B cell (primary cell): ENCODE results near the gene TRPC3. TPM values are rescaled to one million over a fixed set of nuclear protein-coding genes. Genes with fewer than 3 reads are reported as not detected.

Source experiments
- ATAC-seq: fragments of 200-7000 bp; cut with Tn5 transposase; one replicate; pipeline ENCODE4 v1.10.0; 2021; ENCODE audit warnings: low read depth, mild to moderate bottlenecking, moderate number of reproducible peaks, moderate library complexity
- CTCF ChIA-PET: fragments of 350-600 bp; sonication (Branson Sonifier 250); formaldehyde crosslinking; loops from one replicate; lab custom pipeline; 2021; ENCODE audit warnings: antibody characterized with exemption, inconsistent platforms; lab: Charles Lee
- POLR2A ChIA-PET: fragments of 350-600 bp; sonication (Branson Sonifier 250); formaldehyde crosslinking; loops from one replicate; lab custom pipeline; 2021; ENCODE audit warnings: antibody characterized with exemption; lab: Charles Lee
- DNase-seq: peaks from one replicate; pipeline ENCODE4 v3.0.0; 2013
- H2AFZ ChIP-seq: 2 replicates; pipeline ENCODE4 v1.6.1; 2012; ENCODE audit warnings: mild to moderate bottlenecking, low read depth, low read length; ENCODE audit not compliant: insufficient read depth, poor library complexity, severe bottlenecking
- H3K27ac ChIP-seq, 2 donors: 1 replicate in 1 of 2; 2 replicates in 1 of 2; pipeline ENCODE4 v1.5.1; 2012 to 2013; ENCODE audit warnings: low read length in 2 of 2, mild to moderate bottlenecking in 2 of 2, moderate library complexity in 1 of 2
- H3K27me3 ChIP-seq, 4 experiments: fragments of 200-600 bp in 1 of 4; sonication (generic) in 1 of 4; replicated peaks in 1 of 4; 1 replicate in 2 of 4; 2 replicates in 2 of 4; pipeline versions ENCODE4 v1.6.1 to v1.7.0; 2013 to 2016; ENCODE audit warnings: low read length in 3 of 4, mild to moderate bottlenecking in 2 of 4, mixed read lengths in 1 of 4, moderate library complexity in 1 of 4; ENCODE audit not compliant: insufficient read depth in 4 of 4, control insufficient read depth in 3 of 4; ENCODE audit errors: control extremely low read depth in 1 of 4
- H3K36me3 ChIP-seq, 2 experiments: replicated peaks in 1 of 2; 1 replicate in 1 of 2; 2 replicates in 1 of 2; pipeline versions ENCODE4 v1.6.1 to v1.7.1; 2013; ENCODE audit warnings: low read length in 1 of 2; ENCODE audit not compliant: insufficient read depth in 2 of 2, control insufficient read depth in 1 of 2; ENCODE audit errors: control extremely low read depth in 1 of 2, extremely low read depth in 1 of 2
- H3K4me1 ChIP-seq, 2 donors: fragments of 200-600 bp in 1 of 2; sonication (generic) in 1 of 2; 1 replicate in 1 of 2; 2 replicates in 1 of 2; pipeline versions ENCODE4 v1.5.1 to v1.6.1; 2013 to 2017; ENCODE audit warnings: low read length in 2 of 2; ENCODE audit not compliant: control insufficient read depth in 2 of 2, insufficient read depth in 2 of 2
- H3K4me2 ChIP-seq: replicated peaks from 2 replicates; pipeline ENCODE3; 2012; ENCODE audit warnings: mild to moderate bottlenecking, low read depth, low read length; ENCODE audit not compliant: poor library complexity, severe bottlenecking
- H3K4me3 ChIP-seq, 5 experiments: fragments of 200-600 bp in 1 of 5; sonication (generic) in 1 of 5; 1 replicate in 3 of 5; 2 replicates in 2 of 5; pipeline versions ENCODE4 v1.5.1 to v1.7.0; 2011 to 2016; ENCODE audit warnings: low read length in 4 of 5, mild to moderate bottlenecking in 4 of 5, low read depth in 2 of 5, control low read depth in 1 of 5, moderate library complexity in 1 of 5; ENCODE audit not compliant: insufficient read depth in 1 of 5; ENCODE audit errors: control extremely low read depth in 1 of 5, extremely low read depth in 1 of 5
- H3K79me2 ChIP-seq: fragments of 200-600 bp; sonication (generic); one replicate; pipeline ENCODE4 v1.6.0; 2016; ENCODE audit warnings: low read length; ENCODE audit not compliant: control insufficient read depth, insufficient read depth
- H3K9ac ChIP-seq: fragments of 200-600 bp; sonication (generic); 2 replicates; pipeline ENCODE4 v1.6.1; 2017; ENCODE audit warnings: mild to moderate bottlenecking, low read length, moderate library complexity
- H3K9me3 ChIP-seq, 3 donors: one replicate each; pipeline versions ENCODE4 v1.6.1 to v1.7.1; 2013; ENCODE audit warnings: low read length in 2 of 3; ENCODE audit not compliant: control insufficient read depth in 2 of 3, insufficient read depth in 1 of 3; ENCODE audit errors: control extremely low read depth in 1 of 3
- H4K20me1 ChIP-seq: 2 replicates; pipeline ENCODE4 v1.6.0; 2012; ENCODE audit warnings: mild to moderate bottlenecking, low read length; ENCODE audit not compliant: insufficient read depth, control insufficient read depth, poor library complexity, severe bottlenecking
- H3K27ac Mint-ChIP-seq: one replicate; pipeline ENCODE4 v1.8.0; 2021; ENCODE audit warnings: mixed read lengths
- H3K27me3 Mint-ChIP-seq: one replicate; pipeline ENCODE4 v1.8.0; 2021; ENCODE audit warnings: mixed read lengths
- H3K4me1 Mint-ChIP-seq: one replicate; pipeline ENCODE4 v1.8.0; 2021; ENCODE audit warnings: mixed read lengths
- H3K4me3 Mint-ChIP-seq: one replicate; pipeline ENCODE4 v1.8.0; 2021; ENCODE audit warnings: mixed read lengths
- H3K9me3 Mint-ChIP-seq: one replicate; pipeline ENCODE4 v1.8.0; 2022; ENCODE audit warnings: mixed read lengths; ENCODE audit not compliant: insufficient read depth
- EZH2 ChIP-seq: IDR thresholded peaks from 2 replicates; pipeline ENCODE4 v1.6.1; 2012; ENCODE audit warnings: borderline replicate concordance, low read depth, mild to moderate bottlenecking, moderate library complexity, low read length; ENCODE audit not compliant: insufficient read depth, poor library complexity, severe bottlenecking
- WGBS: methylation state at CpG from one replicate; pipeline ENCODE4 v1.1.5; 2013; ENCODE audit warnings: missing lambda C conversion rate; ENCODE audit not compliant: insufficient coverage; 5-methylcytosine and 5-hydroxymethylcytosine counted together
- intact Hi-C: fragments of 100-400 bp; cut with micrococcal nuclease; formaldehyde crosslinking; loops from one replicate; pipeline ENCODE4 v1.10.0; 2022
- polyA plus RNA-seq: library from polyadenylated mRNA; depleted of rRNA; stranded (reverse); fragments of >200 nt; gene quantifications from 2 replicates; pipeline ENCODE4 v1.2.3, GENCODE V29; 2012
- total RNA-seq, 2 donors: library from RNA; stranded (reverse); fragments of 120-200 nt in 1 of 2; gene quantifications; 1 replicate in 1 of 2; 2 replicates in 1 of 2; pipeline versions ENCODE4 v1.2.3 to v1.2.4, GENCODE V29; 2013 to 2022
- TF ChIP-seq, protein P1 (sequence below): fragments of 200-600 bp; IDR thresholded peaks from one replicate; pipeline ENCODE4 v1.8.0; 2022; ENCODE audit warnings: antibody characterized with exemption, mild to moderate bottlenecking

The TRPC3 gene
- total and polyA plus RNA-seq, 2 donors (not counting 1 experiment from before 2014, with no cell fraction given): not detected

DNA sequence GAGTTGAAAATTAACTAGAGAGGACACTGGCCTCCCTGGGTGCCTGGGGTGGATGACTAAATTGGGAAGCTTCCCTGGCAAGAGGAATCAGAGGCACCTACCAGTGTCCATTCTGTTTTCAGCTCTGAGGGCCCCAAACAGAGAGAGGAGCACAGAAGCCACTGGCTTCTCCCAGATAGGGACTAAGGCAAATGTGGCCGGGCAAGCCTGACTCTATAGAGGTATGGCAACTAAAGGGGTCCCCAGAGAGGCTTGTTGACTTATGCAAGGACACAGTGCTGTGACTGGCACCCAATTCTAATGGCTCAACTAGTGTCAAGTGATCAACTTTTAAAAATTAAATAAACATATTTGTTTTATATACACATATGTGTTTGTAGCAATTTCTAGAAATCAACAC, 17.2 kb downstream of the TRPC3 start:
- Histone ChIP-seq H3K4me1 (no peaks in the 10 kb centered on the region), H4K20me1 (no peaks in the 10 kb centered on the region), H3K9ac (no peak overlapping the region), H3K4me3 (no peak overlapping the region), H3K36me3 (no peaks in the 10 kb centered on the region), H3K27me3 (peaks cover 0 to 15% (median 13%) of the 10 kb centered on the region in 4 experiments), H3K4me2 (no peak overlapping the region), H3K27ac (no peak overlapping the region), H2AFZ (no peak overlapping the region), H3K79me2 (no peaks in the 10 kb centered on the region), H3K9me3 (no peaks in the 10 kb centered on the region)
- Mint-ChIP-seq H3K27ac (no peak overlapping the region), H3K27me3 (peaks cover 43% of the 10 kb centered on the region), H3K9me3 (no peaks in the 10 kb centered on the region), H3K4me1 (no peaks in the 10 kb centered on the region), H3K4me3 (no peak overlapping the region)
- no peak for ATAC-seq
- intact Hi-C loops: no loop called here
- CTCF ChIA-PET: no interaction called here
- TF ChIP-seq, protein P1, sequence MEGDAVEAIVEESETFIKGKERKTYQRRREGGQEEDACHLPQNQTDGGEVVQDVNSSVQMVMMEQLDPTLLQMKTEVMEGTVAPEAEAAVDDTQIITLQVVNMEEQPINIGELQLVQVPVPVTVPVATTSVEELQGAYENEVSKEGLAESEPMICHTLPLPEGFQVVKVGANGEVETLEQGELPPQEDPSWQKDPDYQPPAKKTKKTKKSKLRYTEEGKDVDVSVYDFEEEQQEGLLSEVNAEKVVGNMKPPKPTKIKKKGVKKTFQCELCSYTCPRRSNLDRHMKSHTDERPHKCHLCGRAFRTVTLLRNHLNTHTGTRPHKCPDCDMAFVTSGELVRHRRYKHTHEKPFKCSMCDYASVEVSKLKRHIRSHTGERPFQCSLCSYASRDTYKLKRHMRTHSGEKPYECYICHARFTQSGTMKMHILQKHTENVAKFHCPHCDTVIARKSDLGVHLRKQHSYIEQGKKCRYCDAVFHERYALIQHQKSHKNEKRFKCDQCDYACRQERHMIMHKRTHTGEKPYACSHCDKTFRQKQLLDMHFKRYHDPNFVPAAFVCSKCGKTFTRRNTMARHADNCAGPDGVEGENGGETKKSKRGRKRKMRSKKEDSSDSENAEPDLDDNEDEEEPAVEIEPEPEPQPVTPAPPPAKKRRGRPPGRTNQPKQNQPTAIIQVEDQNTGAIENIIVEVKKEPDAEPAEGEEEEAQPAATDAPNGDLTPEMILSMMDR: no peak
- no peak for TF ChIP-seq EZH2
- WGBS: 100% methylated on average over 1 of the region's 1 CpG
- POLR2A ChIA-PET: no interaction called here
- no peak for DNase-seq

- peaks cover 35% of the 10 kb centered on the region for H3K27me3 Mint-ChIP-seq
- Histone ChIP-seq H3K9me3 (no peaks in the 10 kb centered on the region), H4K20me1 (no peaks in the 10 kb centered on the region), H3K4me2 (no peak overlapping the region), H3K4me3 (no peak overlapping the region), H3K9ac (no peak overlapping the region), H3K79me2 (no peaks in the 10 kb centered on the region), H3K4me1 (no peaks in the 10 kb centered on the region), H3K27ac (no peak overlapping the region), H3K27me3 (peaks cover 0 to 10% (median 4%) of the 10 kb centered on the region in 4 experiments), H3K36me3 (no peaks in the 10 kb centered on the region), H2AFZ (no peak overlapping the region)
- DNase-seq (no peak), ATAC-seq (no peak)
- TF ChIP-seq, protein P1: no peak
- TF ChIP-seq EZH2: no peak
- no peak overlapping the region for H3K27ac Mint-ChIP-seq
- POLR2A ChIA-PET: no interaction called here
- H3K4me3 Mint-ChIP-seq: no peak overlapping the region
- no peaks in the 10 kb centered on the region for H3K4me1 Mint-ChIP-seq
- no peaks in the 10 kb centered on the region for H3K9me3 Mint-ChIP-seq
- intact Hi-C loops: no loop called here
- CTCF ChIA-PET: interaction anchor here (1.5 kb wide), 1 partner anchor 32 kb away, joined by 3 read pairs; no protein-coding TSS in a partner anchor
- WGBS: 63% methylated on average over 59 of the region's 59 CpGs
Measured at GRCh38 chr4:121932212-121932974, 19.5 kb downstream of the TRPC3 start.
